Measurements from ENCODE around the gene ZNF296. TPM values are rescaled to one million over a fixed set of nuclear protein-coding genes. Genes with fewer than 3 reads are reported as not detected.

Gene ZNF296
- total RNA-seq, 1 experiment from 2014 or later, result 13.8 TPM

DNA sequence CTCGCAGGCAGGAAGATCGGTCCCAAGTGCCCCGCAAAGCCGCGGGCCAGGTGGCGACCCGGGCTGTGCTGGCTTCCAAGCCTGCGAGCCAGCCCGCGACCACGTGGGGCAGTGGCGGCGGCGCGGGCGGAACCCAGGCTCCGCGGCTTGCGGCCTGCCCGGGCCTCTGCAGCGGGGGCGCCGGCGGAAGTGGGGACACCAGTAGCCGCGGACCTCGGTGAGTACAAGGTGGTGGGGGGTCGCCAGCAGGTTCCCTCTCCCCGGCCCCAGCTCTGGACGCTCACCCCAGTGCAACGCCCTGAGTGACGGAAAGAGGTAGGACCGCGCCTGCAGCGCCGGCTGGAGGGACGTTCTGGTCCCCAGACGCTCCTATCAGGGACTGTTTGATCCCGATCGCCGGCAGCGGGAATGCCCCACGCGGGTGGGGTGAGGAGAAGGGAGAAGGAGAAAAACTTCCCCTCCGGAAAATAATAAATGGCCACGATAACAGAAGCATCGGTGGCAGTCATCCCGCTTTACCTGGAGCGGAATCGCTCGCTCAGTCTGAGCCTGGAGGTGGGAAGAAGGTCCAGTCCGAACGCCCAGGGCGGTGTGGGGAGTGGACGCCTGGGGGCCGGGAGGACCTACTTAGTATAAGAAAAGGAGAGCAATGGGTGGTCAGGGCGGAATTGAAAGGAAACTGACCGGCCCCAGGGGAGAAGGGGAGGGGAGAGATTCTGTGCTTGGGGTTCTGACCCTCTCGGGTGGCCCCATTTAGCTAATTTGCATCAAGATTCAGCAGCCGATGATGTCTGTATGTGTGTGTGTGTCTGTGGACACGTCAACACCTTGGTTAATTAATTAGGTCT, 3.0 kb upstream of the ZNF296 start, which contains the start of gene GEMIN7:
Gene GEMIN7 (plus strand): TSS at position 198 of the 848 bp plus-strand sequence. CDS start 10,855 bp downstream, outside the sequence.
- Mint-ChIP-seq H3K4me3 (peak within 1 kb of the TSS; percentile 99), H3K9me3 (no peaks in the 10 kb centered on the region), H3K27ac (peak within 1 kb of the TSS; percentile 99), H3K36me3 (peaks cover 14% of the 10 kb centered on the region), H3K27me3 (ENCODE audit: low read depth) (no peaks in the 10 kb centered on the region), H3K4me1 (peaks cover 52% of the 10 kb centered on the region)
- POLR2A ChIA-PET, result interaction anchor here (0.5 to 2.7 kb wide), 6 partner anchors 10 to 151 kb away, joined by 3 to 36 read pairs (median 4); partner anchors contain the start of genes CLASRP and PPP1R37
- CTCF ChIA-PET, result interaction anchor here (0.6 to 2.9 kb wide), 12 partner anchors 10 to 99 kb away, joined by 3 to 23 read pairs (median 4); partner anchors contain the start of genes BLOC1S3, PPP1R37 and TRAPPC6A
- ATAC-seq, result peak; percentile 48
- DNase-seq (ENCODE audit: low spot score), result peak; percentile 89
- TF ChIP-seq, protein P1, sequence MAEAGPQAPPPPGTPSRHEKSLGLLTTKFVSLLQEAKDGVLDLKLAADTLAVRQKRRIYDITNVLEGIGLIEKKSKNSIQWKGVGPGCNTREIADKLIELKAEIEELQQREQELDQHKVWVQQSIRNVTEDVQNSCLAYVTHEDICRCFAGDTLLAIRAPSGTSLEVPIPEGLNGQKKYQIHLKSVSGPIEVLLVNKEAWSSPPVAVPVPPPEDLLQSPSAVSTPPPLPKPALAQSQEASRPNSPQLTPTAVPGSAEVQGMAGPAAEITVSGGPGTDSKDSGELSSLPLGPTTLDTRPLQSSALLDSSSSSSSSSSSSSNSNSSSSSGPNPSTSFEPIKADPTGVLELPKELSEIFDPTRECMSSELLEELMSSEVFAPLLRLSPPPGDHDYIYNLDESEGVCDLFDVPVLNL (CRISPR knock-in tag; IDR thresholded peaks at IDR 0.05; ENCODE audit: borderline replicate concordance, low read depth), result peak; percentile 90
- TF ChIP-seq ZMAT4 (CRISPR knock-in tag; IDR thresholded peaks at IDR 0.05), result no peak
- TF ChIP-seq, protein P2, sequence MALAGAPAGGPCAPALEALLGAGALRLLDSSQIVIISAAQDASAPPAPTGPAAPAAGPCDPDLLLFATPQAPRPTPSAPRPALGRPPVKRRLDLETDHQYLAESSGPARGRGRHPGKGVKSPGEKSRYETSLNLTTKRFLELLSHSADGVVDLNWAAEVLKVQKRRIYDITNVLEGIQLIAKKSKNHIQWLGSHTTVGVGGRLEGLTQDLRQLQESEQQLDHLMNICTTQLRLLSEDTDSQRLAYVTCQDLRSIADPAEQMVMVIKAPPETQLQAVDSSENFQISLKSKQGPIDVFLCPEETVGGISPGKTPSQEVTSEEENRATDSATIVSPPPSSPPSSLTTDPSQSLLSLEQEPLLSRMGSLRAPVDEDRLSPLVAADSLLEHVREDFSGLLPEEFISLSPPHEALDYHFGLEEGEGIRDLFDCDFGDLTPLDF (CRISPR knock-in tag; IDR thresholded peaks at IDR 0.05), result peak; percentile 77; the same call in 1 of the 2 replicates
- TF ChIP-seq, protein P3, sequence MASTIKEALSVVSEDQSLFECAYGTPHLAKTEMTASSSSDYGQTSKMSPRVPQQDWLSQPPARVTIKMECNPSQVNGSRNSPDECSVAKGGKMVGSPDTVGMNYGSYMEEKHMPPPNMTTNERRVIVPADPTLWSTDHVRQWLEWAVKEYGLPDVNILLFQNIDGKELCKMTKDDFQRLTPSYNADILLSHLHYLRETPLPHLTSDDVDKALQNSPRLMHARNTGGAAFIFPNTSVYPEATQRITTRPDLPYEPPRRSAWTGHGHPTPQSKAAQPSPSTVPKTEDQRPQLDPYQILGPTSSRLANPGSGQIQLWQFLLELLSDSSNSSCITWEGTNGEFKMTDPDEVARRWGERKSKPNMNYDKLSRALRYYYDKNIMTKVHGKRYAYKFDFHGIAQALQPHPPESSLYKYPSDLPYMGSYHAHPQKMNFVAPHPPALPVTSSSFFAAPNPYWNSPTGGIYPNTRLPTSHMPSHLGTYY (CRISPR knock-in tag; IDR thresholded peaks at IDR 0.05), result no peak
- TF ChIP-seq IRF2 (CRISPR knock-in tag; IDR thresholded peaks at IDR 0.05; ENCODE audit: borderline replicate concordance, low read depth), result 0 out of 2 replicates have a peak, but pooled peaks have one; percentile 28
- TF ChIP-seq, protein P4, sequence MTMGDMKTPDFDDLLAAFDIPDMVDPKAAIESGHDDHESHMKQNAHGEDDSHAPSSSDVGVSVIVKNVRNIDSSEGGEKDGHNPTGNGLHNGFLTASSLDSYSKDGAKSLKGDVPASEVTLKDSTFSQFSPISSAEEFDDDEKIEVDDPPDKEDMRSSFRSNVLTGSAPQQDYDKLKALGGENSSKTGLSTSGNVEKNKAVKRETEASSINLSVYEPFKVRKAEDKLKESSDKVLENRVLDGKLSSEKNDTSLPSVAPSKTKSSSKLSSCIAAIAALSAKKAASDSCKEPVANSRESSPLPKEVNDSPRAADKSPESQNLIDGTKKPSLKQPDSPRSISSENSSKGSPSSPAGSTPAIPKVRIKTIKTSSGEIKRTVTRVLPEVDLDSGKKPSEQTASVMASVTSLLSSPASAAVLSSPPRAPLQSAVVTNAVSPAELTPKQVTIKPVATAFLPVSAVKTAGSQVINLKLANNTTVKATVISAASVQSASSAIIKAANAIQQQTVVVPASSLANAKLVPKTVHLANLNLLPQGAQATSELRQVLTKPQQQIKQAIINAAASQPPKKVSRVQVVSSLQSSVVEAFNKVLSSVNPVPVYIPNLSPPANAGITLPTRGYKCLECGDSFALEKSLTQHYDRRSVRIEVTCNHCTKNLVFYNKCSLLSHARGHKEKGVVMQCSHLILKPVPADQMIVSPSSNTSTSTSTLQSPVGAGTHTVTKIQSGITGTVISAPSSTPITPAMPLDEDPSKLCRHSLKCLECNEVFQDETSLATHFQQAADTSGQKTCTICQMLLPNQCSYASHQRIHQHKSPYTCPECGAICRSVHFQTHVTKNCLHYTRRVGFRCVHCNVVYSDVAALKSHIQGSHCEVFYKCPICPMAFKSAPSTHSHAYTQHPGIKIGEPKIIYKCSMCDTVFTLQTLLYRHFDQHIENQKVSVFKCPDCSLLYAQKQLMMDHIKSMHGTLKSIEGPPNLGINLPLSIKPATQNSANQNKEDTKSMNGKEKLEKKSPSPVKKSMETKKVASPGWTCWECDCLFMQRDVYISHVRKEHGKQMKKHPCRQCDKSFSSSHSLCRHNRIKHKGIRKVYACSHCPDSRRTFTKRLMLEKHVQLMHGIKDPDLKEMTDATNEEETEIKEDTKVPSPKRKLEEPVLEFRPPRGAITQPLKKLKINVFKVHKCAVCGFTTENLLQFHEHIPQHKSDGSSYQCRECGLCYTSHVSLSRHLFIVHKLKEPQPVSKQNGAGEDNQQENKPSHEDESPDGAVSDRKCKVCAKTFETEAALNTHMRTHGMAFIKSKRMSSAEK (CRISPR knock-in tag; IDR thresholded peaks at IDR 0.05; ENCODE audit: borderline replicate concordance), result no peak
- TF ChIP-seq ZNF396 (CRISPR knock-in tag; IDR thresholded peaks at IDR 0.05; ENCODE audit: borderline replicate concordance), result no peak
- TF ChIP-seq ZNF416 (CRISPR knock-in tag; IDR thresholded peaks at IDR 0.05), result no peak; the same call in 1 of the 2 replicates
- TF ChIP-seq, protein P5, sequence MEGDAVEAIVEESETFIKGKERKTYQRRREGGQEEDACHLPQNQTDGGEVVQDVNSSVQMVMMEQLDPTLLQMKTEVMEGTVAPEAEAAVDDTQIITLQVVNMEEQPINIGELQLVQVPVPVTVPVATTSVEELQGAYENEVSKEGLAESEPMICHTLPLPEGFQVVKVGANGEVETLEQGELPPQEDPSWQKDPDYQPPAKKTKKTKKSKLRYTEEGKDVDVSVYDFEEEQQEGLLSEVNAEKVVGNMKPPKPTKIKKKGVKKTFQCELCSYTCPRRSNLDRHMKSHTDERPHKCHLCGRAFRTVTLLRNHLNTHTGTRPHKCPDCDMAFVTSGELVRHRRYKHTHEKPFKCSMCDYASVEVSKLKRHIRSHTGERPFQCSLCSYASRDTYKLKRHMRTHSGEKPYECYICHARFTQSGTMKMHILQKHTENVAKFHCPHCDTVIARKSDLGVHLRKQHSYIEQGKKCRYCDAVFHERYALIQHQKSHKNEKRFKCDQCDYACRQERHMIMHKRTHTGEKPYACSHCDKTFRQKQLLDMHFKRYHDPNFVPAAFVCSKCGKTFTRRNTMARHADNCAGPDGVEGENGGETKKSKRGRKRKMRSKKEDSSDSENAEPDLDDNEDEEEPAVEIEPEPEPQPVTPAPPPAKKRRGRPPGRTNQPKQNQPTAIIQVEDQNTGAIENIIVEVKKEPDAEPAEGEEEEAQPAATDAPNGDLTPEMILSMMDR (IDR thresholded peaks at IDR 0.05), result no peak
- TF ChIP-seq ZNF121 (CRISPR knock-in tag; IDR thresholded peaks at IDR 0.05), result peak; percentile 84
- TF ChIP-seq NFYB (CRISPR knock-in tag; conservative IDR thresholded peaks at IDR 0.05; ENCODE audit: low read depth), result peak; percentile 45
- TF ChIP-seq FOXK1 (CRISPR knock-in tag; IDR thresholded peaks at IDR 0.05), result peak; percentile 94
- TF ChIP-seq SP1 (CRISPR knock-in tag; conservative IDR thresholded peaks at IDR 0.05), result peak; percentile 92
- no peak for TF ChIP-seq GRHL2 (CRISPR knock-in tag; IDR thresholded peaks at IDR 0.05; ENCODE audit: insufficient replicate concordance, severe bottlenecking)
- peak; percentile 96 for TF ChIP-seq GABPB1 (CRISPR knock-in tag; IDR thresholded peaks at IDR 0.05)
- TF ChIP-seq E2F5 (CRISPR knock-in tag; IDR thresholded peaks at IDR 0.05), result peak; percentile 44; the same call in 1 of the 2 replicates
- TF ChIP-seq PRRX2 (CRISPR knock-in tag; IDR thresholded peaks at IDR 0.05), result no peak
- no peak for TF ChIP-seq CREB1 (CRISPR knock-in tag; IDR thresholded peaks at IDR 0.05)
- peak; percentile 93 for TF ChIP-seq FOXP1 (CRISPR knock-in tag; IDR thresholded peaks at IDR 0.05; ENCODE audit: borderline replicate concordance)
- TF ChIP-seq ZNF138 (CRISPR knock-in tag; conservative IDR thresholded peaks at IDR 0.05), result no peak
- TF ChIP-seq, protein P6, sequence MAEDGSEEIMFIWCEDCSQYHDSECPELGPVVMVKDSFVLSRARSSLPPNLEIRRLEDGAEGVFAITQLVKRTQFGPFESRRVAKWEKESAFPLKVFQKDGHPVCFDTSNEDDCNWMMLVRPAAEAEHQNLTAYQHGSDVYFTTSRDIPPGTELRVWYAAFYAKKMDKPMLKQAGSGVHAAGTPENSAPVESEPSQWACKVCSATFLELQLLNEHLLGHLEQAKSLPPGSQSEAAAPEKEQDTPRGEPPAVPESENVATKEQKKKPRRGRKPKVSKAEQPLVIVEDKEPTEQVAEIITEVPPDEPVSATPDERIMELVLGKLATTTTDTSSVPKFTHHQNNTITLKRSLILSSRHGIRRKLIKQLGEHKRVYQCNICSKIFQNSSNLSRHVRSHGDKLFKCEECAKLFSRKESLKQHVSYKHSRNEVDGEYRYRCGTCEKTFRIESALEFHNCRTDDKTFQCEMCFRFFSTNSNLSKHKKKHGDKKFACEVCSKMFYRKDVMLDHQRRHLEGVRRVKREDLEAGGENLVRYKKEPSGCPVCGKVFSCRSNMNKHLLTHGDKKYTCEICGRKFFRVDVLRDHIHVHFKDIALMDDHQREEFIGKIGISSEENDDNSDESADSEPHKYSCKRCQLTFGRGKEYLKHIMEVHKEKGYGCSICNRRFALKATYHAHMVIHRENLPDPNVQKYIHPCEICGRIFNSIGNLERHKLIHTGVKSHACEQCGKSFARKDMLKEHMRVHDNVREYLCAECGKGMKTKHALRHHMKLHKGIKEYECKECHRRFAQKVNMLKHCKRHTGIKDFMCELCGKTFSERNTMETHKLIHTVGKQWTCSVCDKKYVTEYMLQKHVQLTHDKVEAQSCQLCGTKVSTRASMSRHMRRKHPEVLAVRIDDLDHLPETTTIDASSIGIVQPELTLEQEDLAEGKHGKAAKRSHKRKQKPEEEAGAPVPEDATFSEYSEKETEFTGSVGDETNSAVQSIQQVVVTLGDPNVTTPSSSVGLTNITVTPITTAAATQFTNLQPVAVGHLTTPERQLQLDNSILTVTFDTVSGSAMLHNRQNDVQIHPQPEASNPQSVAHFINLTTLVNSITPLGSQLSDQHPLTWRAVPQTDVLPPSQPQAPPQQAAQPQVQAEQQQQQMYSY (CRISPR knock-in tag; IDR thresholded peaks at IDR 0.05), result peak; percentile 70
